OCI-LY3 (cell line): ENCODE measurements around the gene TET2.

Source experiments
- CTCF ChIP-seq: fragments of 200-600, 300-600 bp; sonication (generic); IDR thresholded peaks from 2 replicates; pipeline ENCODE4 v1.5.1; 2014; ENCODE audit warnings: antibody characterized with exemption, low read length, low read depth
- EZH2phosphoT487 ChIP-seq: fragments of 200-600 bp; shearing (Covaris generic); IDR thresholded peaks from 2 replicates; pipeline ENCODE4 v1.6.1; 2018; ENCODE audit warnings: antibody characterized with exemption, mixed run types, low read depth

DNA sequence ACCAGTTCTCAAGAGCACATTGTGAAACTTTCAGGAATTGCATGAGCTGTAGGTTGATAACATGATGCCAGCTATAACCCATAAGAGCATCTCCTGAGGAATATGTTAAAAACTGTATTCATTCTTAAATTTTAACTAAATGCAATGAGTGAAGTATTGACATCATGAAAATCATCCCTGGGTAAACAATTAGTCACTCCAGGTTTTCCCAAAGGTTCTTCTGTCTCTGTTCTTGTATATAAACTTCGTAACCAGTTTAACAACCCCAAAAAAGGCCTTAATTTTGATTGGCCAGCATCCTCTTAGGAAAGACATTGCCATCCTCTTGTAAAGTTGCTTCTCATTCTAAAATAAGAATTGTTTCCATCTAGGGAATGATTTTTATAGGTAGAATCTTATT is 80.4 kb downstream of the TET2 start:
- TF ChIP-seq CTCF (no peak), EZH2phosphoT487 (no peak)
